Endothelial cell of umbilical vein (primary cell): ENCODE data around the gene STON2.

Source experiments
- CTCF ChIP-seq, 2 donors: IDR thresholded peaks; 1 replicate in 1 of 2; 2 replicates in 1 of 2; pipeline ENCODE4 v1.5.1; 2011; ENCODE audit warnings: low read length in 2 of 2, mild to moderate bottlenecking in 2 of 2, moderate library complexity in 2 of 2, control low read depth in 1 of 2, inconsistent platforms in 1 of 2, low read depth in 1 of 2; ENCODE audit not compliant: insufficient read depth in 1 of 2; ENCODE audit errors: extremely low read depth in 1 of 2
- EZH2 ChIP-seq: IDR thresholded peaks from 2 replicates; pipeline ENCODE4 v1.6.1; 2012; ENCODE audit warnings: borderline replicate concordance, low read depth, mild to moderate bottlenecking, moderate library complexity, low read length, inconsistent platforms; ENCODE audit not compliant: severe bottlenecking
- JUN ChIP-seq: IDR thresholded peaks from 2 replicates; pipeline ENCODE4 v1.6.1; 2011; ENCODE audit warnings: borderline replicate concordance, low read depth; ENCODE audit not compliant: insufficient read length, insufficient read depth
- MAX ChIP-seq: IDR thresholded peaks from 2 replicates; pipeline ENCODE4 v1.6.1; 2011; ENCODE audit not compliant: insufficient read depth, insufficient read length
- MYC ChIP-seq: IDR thresholded peaks from one replicate; pipeline ENCODE4 v1.6.1; 2011; ENCODE audit warnings: mild to moderate bottlenecking, low read depth, low read length
- POLR2A ChIP-seq: IDR thresholded peaks from 2 replicates; pipeline ENCODE4 v1.6.1; 2012; ENCODE audit warnings: low read depth, mild to moderate bottlenecking, control low read depth, low read length
- POLR2AphosphoS5 ChIP-seq: IDR thresholded peaks from 2 replicates; pipeline ENCODE4 v1.6.1; 2012; ENCODE audit warnings: low read depth, mild to moderate bottlenecking, control low read depth, low read length, moderate library complexity; ENCODE audit not compliant: insufficient read depth

GRCh38 chr14:81345781-81346180 is 54.3 kb downstream of the STON2 start:
- TF ChIP-seq EZH2 (no peak), MAX (no peak), CTCF (IDR thresholded peaks at IDR 0.05; ENCODE audit: extremely low read depth in 1 of 2, insufficient read depth in 1 of 2, low read depth in 1 of 2, low read length in 2 of 2) (no peak), POLR2A (no peak), MYC (no peak), POLR2AphosphoS5 (no peak), JUN (no peak)
